ENCODE results near the gene COMMD3.
"Not testable (repeated sequence)": the region's sequence is repeated elsewhere in the genome, so short reads cannot be mapped to it uniquely, and the experiment has no call there.

The COMMD3 gene

DNA sequence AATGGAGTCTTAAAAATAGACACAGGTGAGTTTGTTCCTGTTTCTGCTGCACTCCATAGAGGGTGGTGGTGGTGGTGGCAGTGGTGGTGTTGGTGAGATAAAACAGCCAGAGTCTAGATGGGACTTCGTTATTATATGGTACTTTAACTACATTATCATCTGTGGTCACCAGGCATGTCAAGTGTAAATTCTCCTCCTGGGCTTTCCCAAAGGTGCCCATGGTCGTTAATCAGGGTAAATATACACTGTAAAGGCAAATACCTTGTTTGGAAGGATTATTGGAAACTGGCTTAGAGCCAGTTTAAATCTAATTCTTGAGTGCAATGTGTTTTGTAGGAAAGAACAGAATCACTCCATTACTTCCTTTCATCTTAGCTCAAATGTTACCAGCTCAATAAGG is 21.5 kb upstream of the COMMD3 start:
- Histone ChIP-seq H3K27me3 (ENCODE audit: insufficient read depth, insufficient read length) (no peaks in the 10 kb centered on the region), H3K4me3 (ENCODE audit: insufficient read length, low read depth) (no peak overlapping the region), H3K36me3 (ENCODE audit: insufficient read depth, insufficient read length, low read length) (no peaks in the 10 kb centered on the region), H3K4me1 (ENCODE audit: insufficient read depth, insufficient read length) (no peaks in the 10 kb centered on the region), H3K9ac (ENCODE audit: insufficient read length, low read depth) (no peak overlapping the region), H3K9me3 (ENCODE audit: insufficient read depth, low read length) (no peaks in the 10 kb centered on the region)
- no peak for TF ChIP-seq ZNF274 (IDR thresholded peaks at IDR 0.05; ENCODE audit: low read depth, low read length)
- DNase-seq (ENCODE audit: low read depth, low spot score), result no peak

DNA sequence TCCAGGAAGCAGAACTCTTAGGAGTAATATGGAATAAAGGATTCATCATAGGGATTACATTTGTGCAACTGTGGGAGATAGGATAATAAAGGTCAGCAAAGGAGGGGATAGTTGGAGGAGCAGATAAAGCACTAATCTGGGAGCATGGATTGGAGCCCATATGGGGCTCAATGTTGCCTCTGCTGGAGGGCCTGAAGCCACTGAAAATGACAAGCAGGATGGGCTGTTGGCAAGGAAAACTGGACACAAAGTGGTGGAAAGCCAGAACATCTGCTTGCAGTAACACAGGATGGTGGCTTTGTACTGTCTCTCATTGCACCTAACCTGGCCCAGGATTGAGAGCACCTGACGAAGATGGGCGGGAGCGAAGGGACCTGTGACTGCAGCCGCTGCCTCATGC is 15.0 kb upstream of the COMMD3 start:
- no peak for DNase-seq (ENCODE audit: low read depth, low spot score)
- no peak for TF ChIP-seq SUZ12 (IDR thresholded peaks at IDR 0.05; ENCODE audit: extremely low read depth, insufficient read depth, insufficient read length)
- no peak for TF ChIP-seq ZNF274 (IDR thresholded peaks at IDR 0.05; ENCODE audit: low read depth, low read length)
- TF ChIP-seq YY1 (IDR thresholded peaks at IDR 0.05; ENCODE audit: insufficient read depth, insufficient read length), result no peak
- Histone ChIP-seq H3K4me1 (ENCODE audit: insufficient read depth, insufficient read length) (no peaks in the 10 kb centered on the region), H3K9me3 (ENCODE audit: insufficient read depth, low read length) (no peaks in the 10 kb centered on the region), H3K4me3 (ENCODE audit: insufficient read length, low read depth) (no peak overlapping the region), H3K36me3 (ENCODE audit: insufficient read depth, insufficient read length, low read length) (no peaks in the 10 kb centered on the region), H3K9ac (ENCODE audit: insufficient read length, low read depth) (no peak overlapping the region), H3K27me3 (ENCODE audit: insufficient read depth, insufficient read length) (no peaks in the 10 kb centered on the region)

- TF ChIP-seq SUZ12 (IDR thresholded peaks at IDR 0.05; ENCODE audit: extremely low read depth, insufficient read depth, insufficient read length), result no peak
- TF ChIP-seq YY1 (IDR thresholded peaks at IDR 0.05; ENCODE audit: insufficient read depth, insufficient read length), result no peak
- TF ChIP-seq ZNF274 (IDR thresholded peaks at IDR 0.05; ENCODE audit: low read depth, low read length), result no peak
- H3K4me3 ChIP-seq (ENCODE audit: insufficient read length, low read depth), result no peak overlapping the region
- no peaks in the 10 kb centered on the region for H3K4me1 ChIP-seq (ENCODE audit: insufficient read depth, insufficient read length)
- H3K9ac ChIP-seq (ENCODE audit: insufficient read length, low read depth), result no peak overlapping the region
- DNase-seq (ENCODE audit: low read depth, low spot score), result no peak
- H3K27me3 ChIP-seq (ENCODE audit: insufficient read depth, insufficient read length), result no peaks in the 10 kb centered on the region
- no peaks in the 10 kb centered on the region for H3K9me3 ChIP-seq (ENCODE audit: insufficient read depth, low read length)
- H3K36me3 ChIP-seq (ENCODE audit: insufficient read depth, insufficient read length, low read length), result no peaks in the 10 kb centered on the region
Measured at GRCh38 chr10:22303461-22303860, 12.7 kb upstream of the COMMD3 start.

DNA sequence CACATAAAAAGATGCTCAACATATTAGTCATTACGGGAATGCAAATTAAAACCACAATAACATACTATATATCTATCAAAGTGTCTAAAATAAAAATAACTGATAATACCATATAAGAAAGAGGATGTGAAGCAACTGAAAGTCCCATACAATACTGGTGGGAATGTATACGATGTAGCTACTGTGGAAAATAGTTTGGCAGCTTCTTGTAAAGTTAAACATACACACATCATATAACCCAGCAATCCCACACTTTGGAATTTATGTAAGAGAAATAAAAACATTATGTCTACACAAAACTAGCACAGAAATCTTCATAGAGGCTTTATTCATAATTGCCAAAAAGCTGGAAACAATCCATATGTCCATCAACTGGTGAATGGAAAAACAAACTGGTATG is 10.5 kb upstream of the COMMD3 start:
- DNase-seq (ENCODE audit: low read depth, low spot score), result no peak
- H3K4me3 ChIP-seq (ENCODE audit: insufficient read length, low read depth), result no peak overlapping the region
- TF ChIP-seq YY1 (IDR thresholded peaks at IDR 0.05; ENCODE audit: insufficient read depth, insufficient read length), result no peak
- TF ChIP-seq SUZ12 (IDR thresholded peaks at IDR 0.05; ENCODE audit: extremely low read depth, insufficient read depth, insufficient read length), result no peak
- no peak for TF ChIP-seq ZNF274 (IDR thresholded peaks at IDR 0.05; ENCODE audit: low read depth, low read length)
- H3K9ac ChIP-seq (ENCODE audit: insufficient read length, low read depth), result no peak overlapping the region
- no peaks in the 10 kb centered on the region for H3K9me3 ChIP-seq (ENCODE audit: insufficient read depth, low read length)
- no peaks in the 10 kb centered on the region for H3K36me3 ChIP-seq (ENCODE audit: insufficient read depth, insufficient read length, low read length)
- H3K27me3 ChIP-seq (ENCODE audit: insufficient read depth, insufficient read length), result no peaks in the 10 kb centered on the region
- H3K4me1 ChIP-seq (ENCODE audit: insufficient read depth, insufficient read length), result no peaks in the 10 kb centered on the region

DNA sequence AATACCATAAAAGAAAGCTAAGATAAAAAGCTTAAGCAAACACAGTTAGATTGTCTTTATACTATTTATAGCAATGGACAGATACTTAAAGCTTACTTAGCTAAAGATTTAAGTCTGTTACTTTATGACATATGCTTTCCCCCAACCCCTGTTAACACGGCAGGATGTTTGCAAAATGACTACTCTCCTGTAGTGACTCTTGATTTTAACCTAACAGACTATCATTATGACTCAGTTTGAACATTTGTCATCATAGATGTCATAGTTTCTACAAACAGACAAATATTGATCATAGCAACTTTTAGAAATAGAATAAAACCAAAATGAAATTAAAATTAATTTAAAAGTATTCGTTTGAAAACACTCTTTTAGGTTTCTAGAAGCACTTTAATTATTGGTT is 7.8 kb upstream of the COMMD3 start:
- no peak overlapping the region for H3K9ac ChIP-seq (ENCODE audit: insufficient read length, low read depth)
- no peak for DNase-seq (ENCODE audit: low read depth, low spot score)
- no peak overlapping the region for H3K4me3 ChIP-seq (ENCODE audit: insufficient read length, low read depth)
- peaks cover 7% of the 10 kb centered on the region for H3K27me3 ChIP-seq (ENCODE audit: insufficient read depth, insufficient read length)
- TF ChIP-seq SUZ12 (IDR thresholded peaks at IDR 0.05; ENCODE audit: extremely low read depth, insufficient read depth, insufficient read length) (no peak), YY1 (IDR thresholded peaks at IDR 0.05; ENCODE audit: insufficient read depth, insufficient read length) (no peak), ZNF274 (IDR thresholded peaks at IDR 0.05; ENCODE audit: low read depth, low read length) (no peak)
- no peaks in the 10 kb centered on the region for H3K4me1 ChIP-seq (ENCODE audit: insufficient read depth, insufficient read length)
- H3K36me3 ChIP-seq (ENCODE audit: insufficient read depth, insufficient read length, low read length), result no peaks in the 10 kb centered on the region
- H3K9me3 ChIP-seq (ENCODE audit: insufficient read depth, low read length), result no peaks in the 10 kb centered on the region

GRCh38 chr10:22309180-22310000 is 6.8 kb upstream of the COMMD3 start:
- no peaks in the 10 kb centered on the region for H3K4me1 ChIP-seq (ENCODE audit: insufficient read depth, insufficient read length)
- H3K27me3 ChIP-seq (ENCODE audit: insufficient read depth, insufficient read length), result peaks cover 17% of the 10 kb centered on the region
- no peak overlapping the region for H3K4me3 ChIP-seq (ENCODE audit: insufficient read length, low read depth)
- no peaks in the 10 kb centered on the region for H3K36me3 ChIP-seq (ENCODE audit: insufficient read depth, insufficient read length, low read length)
- no peak overlapping the region for H3K9ac ChIP-seq (ENCODE audit: insufficient read length, low read depth)
- no peak for DNase-seq (ENCODE audit: low read depth, low spot score)
- H3K9me3 ChIP-seq (ENCODE audit: insufficient read depth, low read length), result no peaks in the 10 kb centered on the region
- no peak for TF ChIP-seq SUZ12 (IDR thresholded peaks at IDR 0.05; ENCODE audit: extremely low read depth, insufficient read depth, insufficient read length)
- no peak for TF ChIP-seq YY1 (IDR thresholded peaks at IDR 0.05; ENCODE audit: insufficient read depth, insufficient read length)
- TF ChIP-seq ZNF274 (IDR thresholded peaks at IDR 0.05; ENCODE audit: low read depth, low read length), result no peak

DNA sequence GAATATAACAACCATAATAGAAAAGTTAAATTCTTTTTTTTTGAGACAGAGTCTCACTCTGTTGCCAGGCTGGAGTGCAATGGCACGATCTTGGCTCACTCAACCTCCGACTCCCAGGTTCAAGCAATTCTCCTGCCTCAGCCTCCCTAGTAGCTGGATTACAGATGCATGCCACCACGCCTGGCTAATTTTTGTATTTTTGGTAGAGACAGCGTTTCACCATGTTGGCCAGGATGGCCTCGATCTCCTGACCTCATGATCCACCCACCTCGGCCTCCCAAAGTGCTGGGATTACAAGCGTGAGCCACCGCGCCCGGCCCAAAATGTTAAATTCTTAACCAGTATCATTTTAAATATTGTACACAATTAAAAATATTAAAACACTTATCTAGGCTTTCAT is 6.2 kb upstream of the COMMD3 start:
- not testable (repeated sequence) for H3K9ac ChIP-seq (ENCODE audit: insufficient read length, low read depth); H3K9me3 ChIP-seq (ENCODE audit: insufficient read depth, low read length); H3K4me1 ChIP-seq (ENCODE audit: insufficient read depth, insufficient read length); H3K4me3 ChIP-seq (ENCODE audit: insufficient read length, low read depth); DNase-seq (ENCODE audit: low read depth, low spot score); H3K36me3 ChIP-seq (ENCODE audit: insufficient read depth, insufficient read length, low read length)
- H3K27me3 ChIP-seq (ENCODE audit: insufficient read depth, insufficient read length), result peaks cover 23% of the 10 kb centered on the region
